GM10266 (cell line): ENCODE data around the gene ZNF664.

Experiments used
- DNase-seq: peaks from one replicate; pipeline ENCODE4 v3.0.0; 2012; ENCODE audit errors: extremely low spot score
- CTCF ChIP-seq: IDR thresholded peaks from 2 replicates; pipeline ENCODE4 v1.5.1; 2012; ENCODE audit warnings: mild to moderate bottlenecking, low read depth; ENCODE audit not compliant: control insufficient read depth, insufficient read depth; ENCODE audit errors: missing control alignments

Gene ZNF664

GRCh38 chr12:123995023-123995748 is 22.2 kb downstream of the ZNF664 start:
- DNase-seq = no peak
- TF ChIP-seq CTCF = no peak

GRCh38 chr12:123996581-123996980 is 23.6 kb downstream of the ZNF664 start:
- no peak for TF ChIP-seq CTCF
- no peak for DNase-seq

GRCh38 chr12:123997033-123997822 is 24.2 kb downstream of the ZNF664 start:
- no peak for TF ChIP-seq CTCF
- no peak for DNase-seq

GRCh38 chr12:123997908-123998307 is 24.9 kb downstream of the ZNF664 start:
- no peak for TF ChIP-seq CTCF
- DNase-seq = no peak

GRCh38 chr12:123998344-123998990 is 25.5 kb downstream of the ZNF664 start:
- DNase-seq = no peak
- TF ChIP-seq CTCF = no peak

- DNase-seq = no peak
- no peak for TF ChIP-seq CTCF
Measured at GRCh38 chr12:123998991-123999359, 26.0 kb downstream of the ZNF664 start.
